Endothelial cell (in vitro differentiated cells): ENCODE results near the gene KDM1B. TPM values are rescaled to one million over a fixed set of nuclear protein-coding genes. Genes with fewer than 3 reads are reported as not detected.

Experiments used
- DNase-seq: peaks from one replicate; pipeline ENCODE4 v3.0.0; 2021; ENCODE audit warnings: low spot score
- H3K27ac Mint-ChIP-seq: one replicate; pipeline ENCODE4 v1.8.0; 2021; ENCODE audit warnings: mixed read lengths, inconsistent platforms; ENCODE audit not compliant: unreplicated experiment
- H3K27me3 Mint-ChIP-seq: one replicate; pipeline ENCODE4 v1.8.0; 2021; ENCODE audit warnings: mild to moderate bottlenecking, moderate library complexity, mixed read lengths, inconsistent platforms; ENCODE audit not compliant: unreplicated experiment
- H3K36me3 Mint-ChIP-seq: one replicate; pipeline ENCODE4 v1.8.0; 2021; ENCODE audit warnings: mild to moderate bottlenecking, low read depth, mixed read lengths, inconsistent platforms; ENCODE audit not compliant: unreplicated experiment
- H3K4me1 Mint-ChIP-seq: one replicate; pipeline ENCODE4 v1.8.0; 2021; ENCODE audit warnings: mild to moderate bottlenecking, mixed read lengths, inconsistent platforms; ENCODE audit not compliant: unreplicated experiment
- H3K4me3 Mint-ChIP-seq: one replicate; pipeline ENCODE4 v1.8.0; 2021; ENCODE audit warnings: mild to moderate bottlenecking, mixed read lengths, inconsistent platforms; ENCODE audit not compliant: unreplicated experiment
- H3K9me3 Mint-ChIP-seq: one replicate; pipeline ENCODE4 v1.8.0; 2021; ENCODE audit warnings: mixed read lengths, inconsistent platforms; ENCODE audit not compliant: unreplicated experiment
- CTCF ChIP-seq: fragments of 200-600 bp; sonication (generic); IDR thresholded peaks from one replicate; pipeline ENCODE4 v1.5.0; 2021; ENCODE audit warnings: antibody characterized with exemption; ENCODE audit not compliant: unreplicated experiment
- total RNA-seq: library from RNA; stranded (reverse); fragmentation: NEBNext Ultra II Directional; extraction: Animal tissue kit (Norgen Biotek cat#: 25700); gene quantifications from one replicate; pipeline ENCODE4 v1.2.1, GENCODE V29; 2021; ENCODE audit not compliant: unreplicated experiment

The KDM1B gene
- total RNA-seq, 1 donor from 2014 or later: 14.9 TPM

GRCh38 chr6:18235524-18235923 is 80.3 kb downstream of the KDM1B start:
- DNase-seq: no peak
- Mint-ChIP-seq H3K27me3 (peaks cover 6% of the 10 kb centered on the region), H3K4me1 (no peaks in the 10 kb centered on the region), H3K36me3 (peaks cover 62% of the 10 kb centered on the region), H3K9me3 (no peaks in the 10 kb centered on the region), H3K4me3 (peak overlapping the region; percentile 11), H3K27ac (no peak overlapping the region)
- TF ChIP-seq CTCF: no peak

GRCh38 chr6:18237167-18237566 is 81.9 kb downstream of the KDM1B start:
- no peak overlapping the region for H3K4me3 Mint-ChIP-seq
- no peaks in the 10 kb centered on the region for H3K4me1 Mint-ChIP-seq
- TF ChIP-seq CTCF: no peak
- no peaks in the 10 kb centered on the region for H3K9me3 Mint-ChIP-seq
- peaks cover 47% of the 10 kb centered on the region for H3K36me3 Mint-ChIP-seq
- peaks cover 6% of the 10 kb centered on the region for H3K27me3 Mint-ChIP-seq
- no peak for DNase-seq
- H3K27ac Mint-ChIP-seq: no peak overlapping the region

- Mint-ChIP-seq H3K4me1 (peaks cover 2% of the 10 kb centered on the region), H3K36me3 (peaks cover 33% of the 10 kb centered on the region), H3K27ac (no peak overlapping the region), H3K4me3 (no peak overlapping the region), H3K27me3 (no peaks in the 10 kb centered on the region), H3K9me3 (no peaks in the 10 kb centered on the region)
- no peak for DNase-seq
- TF ChIP-seq CTCF: no peak
Measured at GRCh38 chr6:18240230-18240629, 85.0 kb downstream of the KDM1B start.

- TF ChIP-seq CTCF: no peak
- Mint-ChIP-seq H3K4me3 (no peak overlapping the region), H3K4me1 (peaks cover 4% of the 10 kb centered on the region), H3K36me3 (peaks cover 29% of the 10 kb centered on the region), H3K9me3 (no peaks in the 10 kb centered on the region), H3K27me3 (no peaks in the 10 kb centered on the region), H3K27ac (peak overlapping the region; percentile 70)
- no peak for DNase-seq
Measured at GRCh38 chr6:18241208-18242038, 86.2 kb downstream of the KDM1B start.
